ENCODE results near the gene VWA2. TPM values are rescaled to one million over a fixed set of nuclear protein-coding genes. Genes with fewer than 3 reads are reported as not detected.

The VWA2 gene
- total RNA-seq, 2 donors from 2014 or later, result not detected

DNA sequence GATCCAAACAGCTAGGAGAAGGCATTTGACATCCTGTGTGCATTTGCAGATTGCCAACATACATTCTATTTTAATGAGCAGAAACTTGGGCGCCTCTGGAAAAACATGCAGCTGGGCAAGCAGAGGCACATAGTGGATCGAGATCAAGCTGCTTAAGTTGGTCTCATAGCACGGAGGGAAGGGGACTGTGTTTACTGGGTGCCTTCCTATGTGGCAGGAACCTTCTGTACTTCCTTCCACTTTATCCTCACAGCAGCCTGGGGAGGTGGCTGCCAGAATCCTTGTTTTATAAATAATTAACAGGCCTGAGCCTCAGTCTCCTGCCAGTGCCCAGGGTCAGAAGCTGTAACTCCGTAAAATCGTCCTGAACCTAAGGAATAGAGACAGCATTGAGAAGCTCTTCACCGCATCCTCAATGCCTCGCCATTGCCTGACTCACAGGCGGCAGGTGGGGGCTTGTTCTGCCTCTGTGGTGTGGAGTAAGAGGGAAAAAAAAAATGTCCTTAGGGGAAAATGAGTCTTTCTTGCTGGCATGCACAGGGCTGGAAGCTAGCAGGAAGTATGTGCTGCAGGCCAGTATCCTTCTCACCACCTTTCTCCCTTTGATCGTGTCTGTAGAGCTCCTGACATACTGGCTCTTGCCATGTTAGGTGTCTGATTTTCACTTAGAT lies 6.2 kb downstream of the VWA2 start:
- no peak for DNase-seq (ENCODE audit: low spot score)
- intact Hi-C loops (cut with DNase I), result loop anchor here in 1 of 2 donors (2.0 kb wide), 1 partner anchor 34 kb away; no protein-coding TSS in a partner anchor

GRCh38 chr10:114246679-114247305 lies 7.7 kb downstream of the VWA2 start:
- intact Hi-C loops (cut with DNase I), result no loop called here
- no peak for DNase-seq (ENCODE audit: low spot score)

DNA sequence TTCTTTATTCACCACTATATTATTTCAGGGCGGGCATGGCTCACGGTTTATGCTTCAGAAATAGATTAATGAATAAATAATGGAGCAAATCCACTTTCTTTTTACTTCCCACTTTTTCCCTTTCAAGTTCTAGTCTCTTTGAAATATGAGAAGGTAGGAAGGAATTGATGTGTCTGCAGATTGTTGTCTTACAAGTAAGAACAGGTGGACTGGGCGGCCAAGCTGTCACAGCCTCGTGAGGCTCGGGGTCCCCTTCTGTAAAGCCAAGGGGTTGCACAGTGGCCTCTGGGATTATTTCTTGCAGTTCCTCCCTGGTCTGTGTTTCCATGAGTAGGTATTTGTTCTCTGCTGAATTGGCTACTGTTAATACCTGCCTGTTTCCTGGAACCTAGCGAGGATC lies 11.2 kb downstream of the VWA2 start:
- intact Hi-C loops (cut with DNase I), result no loop called here
- no peak for DNase-seq (ENCODE audit: low spot score)

DNA sequence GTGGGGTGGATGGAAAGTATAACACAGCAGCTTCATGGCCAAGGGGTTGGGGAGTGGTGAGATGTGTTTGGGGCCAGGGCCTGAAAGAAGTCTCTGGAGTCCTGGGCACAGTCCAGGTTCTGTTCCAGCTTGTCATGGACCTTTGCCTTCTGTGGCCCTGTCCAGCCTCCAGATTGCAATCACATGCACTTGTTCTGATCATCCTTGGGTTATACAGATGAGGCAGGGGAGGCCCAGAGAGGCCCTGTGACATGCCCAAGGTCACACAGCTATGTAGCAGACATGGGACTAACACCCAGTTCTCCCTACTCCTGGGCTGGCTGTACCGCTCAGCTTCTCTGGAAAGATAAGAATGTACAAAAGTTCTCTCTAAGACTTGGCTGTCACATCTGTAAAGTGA lies 11.7 kb downstream of the VWA2 start:
- intact Hi-C loops (cut with DNase I), result no loop called here
- DNase-seq (ENCODE audit: low spot score), result no peak

- intact Hi-C loops (cut with DNase I), result no loop called here
- no peak for DNase-seq (ENCODE audit: low spot score)
These were observed 13.0 kb downstream of the VWA2 start for GRCh38 chr10:114252092-114252491.

DNA sequence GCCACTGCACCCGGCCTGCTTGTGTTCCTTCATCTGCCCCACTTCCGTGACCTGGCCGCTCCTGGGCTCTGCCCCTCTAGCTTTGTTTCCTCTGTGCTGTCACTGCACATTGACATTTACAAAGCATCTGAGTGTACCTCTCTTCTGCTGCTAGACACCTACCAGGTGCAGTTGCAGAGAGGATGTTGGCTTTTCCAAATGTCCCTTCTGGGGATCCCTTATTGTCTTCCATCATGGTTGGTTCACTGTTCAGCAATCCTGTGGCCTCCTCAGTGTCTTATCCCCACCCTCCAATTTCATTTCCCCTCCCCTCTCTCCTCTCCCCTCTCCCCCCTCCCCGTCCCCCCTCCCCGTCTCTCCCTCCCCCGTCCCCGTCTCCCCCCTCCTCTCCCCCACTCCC lies 13.8 kb downstream of the VWA2 start:
- DNase-seq (ENCODE audit: low spot score), result no peak
- intact Hi-C loops (cut with DNase I), result no loop called here

GRCh38 chr10:114255227-114255626 lies 16.2 kb downstream of the VWA2 start:
- DNase-seq (ENCODE audit: low spot score), result no peak
- intact Hi-C loops (cut with DNase I), result no loop called here

- no peak for DNase-seq (ENCODE audit: low spot score)
- intact Hi-C loops (cut with DNase I), result no loop called here
These were observed 17.1 kb downstream of the VWA2 start for GRCh38 chr10:114256008-114256765.

- intact Hi-C loops (cut with DNase I), result no loop called here
- no peak for DNase-seq (ENCODE audit: low spot score)
These were observed 17.8 kb downstream of the VWA2 start for GRCh38 chr10:114256822-114257221.

GRCh38 chr10:114257498-114257897 lies 18.4 kb downstream of the VWA2 start:
- no peak for DNase-seq (ENCODE audit: low spot score)
- intact Hi-C loops (cut with DNase I), result no loop called here

DNA sequence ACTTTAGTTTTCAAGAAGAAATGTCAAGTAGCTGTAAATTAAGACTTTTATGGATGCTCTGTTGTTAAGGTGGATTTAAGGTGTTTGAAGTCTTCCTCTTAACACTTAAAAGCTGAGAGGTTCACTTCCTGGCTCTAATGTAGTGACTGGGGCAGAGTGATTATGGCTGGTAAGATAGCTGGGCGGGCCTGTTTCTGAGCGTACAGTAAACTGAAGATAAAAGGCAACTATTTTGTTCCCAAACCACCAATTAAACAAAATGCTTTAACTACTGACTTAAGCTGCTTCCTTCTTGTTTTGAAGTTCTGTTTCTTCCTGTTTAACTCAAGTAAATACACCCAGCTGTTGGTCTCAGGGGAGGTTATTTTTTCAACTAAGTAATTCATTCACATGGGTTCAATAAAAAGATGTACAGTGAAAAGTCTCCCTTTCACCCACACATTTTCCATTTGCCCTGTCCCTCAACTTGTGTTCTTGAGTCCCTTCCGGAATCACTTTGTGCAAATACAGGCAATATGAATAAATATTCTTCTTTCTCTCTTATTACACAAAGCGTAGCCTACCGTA lies 19.3 kb downstream of the VWA2 start:
- no peak for DNase-seq (ENCODE audit: low spot score)
- intact Hi-C loops (cut with DNase I), result no loop called here

- DNase-seq (ENCODE audit: low spot score), result peak; percentile 90
- intact Hi-C loops (cut with DNase I), result no loop called here
These were observed 20.8 kb downstream of the VWA2 start for GRCh38 chr10:114259824-114260223.

DNA sequence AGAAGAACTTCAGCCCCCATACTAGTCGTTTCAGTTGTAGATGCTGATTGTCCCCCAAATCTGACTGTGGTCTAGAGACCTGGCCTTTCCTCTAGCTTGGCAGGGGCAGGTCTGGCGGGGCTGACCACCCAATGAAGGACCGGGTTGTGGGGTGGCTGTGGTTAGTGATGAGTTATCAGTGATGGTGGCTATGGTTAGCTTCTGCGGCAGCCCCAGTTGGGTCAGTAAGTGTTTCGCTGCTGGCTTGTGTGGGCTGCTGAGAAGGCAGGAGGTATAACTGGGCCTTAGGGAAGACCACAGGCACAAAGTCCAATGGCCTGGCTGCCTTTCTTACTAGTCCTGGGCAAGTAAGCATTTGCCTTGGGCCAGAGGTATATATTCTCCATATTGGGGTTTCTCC lies 21.3 kb downstream of the VWA2 start:
- intact Hi-C loops (cut with DNase I), result no loop called here
- DNase-seq (ENCODE audit: low spot score), result no peak

- no peak for DNase-seq (ENCODE audit: low spot score)
- intact Hi-C loops (cut with DNase I), result no loop called here
These were observed 22.0 kb downstream of the VWA2 start for GRCh38 chr10:114261076-114261475.

- DNase-seq (ENCODE audit: low spot score), result peak; percentile 12
- intact Hi-C loops (cut with DNase I), result no loop called here
These were observed 23.4 kb downstream of the VWA2 start for GRCh38 chr10:114262496-114262895.

- DNase-seq (ENCODE audit: low spot score), result peak; percentile 72
- intact Hi-C loops (cut with DNase I), result no loop called here
These were observed 26.5 kb downstream of the VWA2 start for GRCh38 chr10:114265392-114266053.

DNA sequence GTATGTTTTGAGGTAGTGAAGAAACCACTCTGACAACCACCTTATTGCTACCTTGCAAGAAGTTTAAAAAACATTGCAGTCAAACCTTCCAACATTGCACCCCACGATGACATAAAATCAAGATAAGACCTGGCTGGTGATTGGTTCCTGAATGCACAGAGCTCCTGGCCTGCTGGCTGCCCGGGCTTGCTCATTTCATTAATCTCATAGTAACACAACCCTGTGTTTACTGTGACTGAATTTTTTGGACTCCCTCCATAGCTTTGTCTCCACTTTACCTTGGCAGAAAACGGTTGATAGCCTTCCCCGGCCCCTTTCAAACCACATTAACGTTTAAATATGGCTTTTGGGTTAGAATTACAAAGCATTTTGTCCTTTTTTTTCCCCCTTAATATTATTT lies 27.5 kb downstream of the VWA2 start:
- intact Hi-C loops (cut with DNase I), result no loop called here
- DNase-seq (ENCODE audit: low spot score), result peak; percentile 72

DNA sequence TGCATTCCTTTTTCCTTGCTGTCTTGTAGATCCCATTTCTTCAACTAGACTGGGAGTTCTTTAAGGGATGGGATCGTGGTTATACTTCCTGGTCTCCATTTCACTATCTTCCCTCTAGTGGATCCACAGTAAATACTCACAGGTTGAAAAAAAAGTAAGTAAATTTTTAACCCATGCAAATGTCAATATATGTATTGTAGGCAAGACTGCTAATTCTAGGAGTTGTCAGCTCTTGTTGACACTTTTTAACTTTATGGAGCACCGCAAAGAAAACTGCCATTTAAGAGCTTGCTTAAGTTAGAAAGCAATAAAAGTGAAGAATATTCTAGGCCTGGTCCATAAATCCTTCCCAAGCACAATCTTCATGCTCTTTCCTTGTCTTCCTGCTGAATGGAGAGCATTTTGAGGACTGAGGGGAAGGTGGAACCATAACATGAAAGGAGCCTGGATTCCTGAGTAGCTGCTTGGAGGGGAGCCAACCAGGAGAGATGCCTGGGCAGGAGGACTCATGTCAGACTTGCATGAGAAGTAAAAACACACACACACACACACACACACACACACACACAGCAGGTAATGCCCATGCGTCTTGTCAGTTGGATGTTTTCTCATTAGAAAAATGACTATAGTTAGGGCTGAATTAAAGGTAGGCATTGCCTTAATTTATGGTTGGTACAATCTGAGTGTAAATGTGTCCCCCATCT lies 32.2 kb downstream of the VWA2 start:
- DNase-seq (ENCODE audit: low spot score), result peak; percentile 10
- intact Hi-C loops (cut with DNase I), result no loop called here

DNA sequence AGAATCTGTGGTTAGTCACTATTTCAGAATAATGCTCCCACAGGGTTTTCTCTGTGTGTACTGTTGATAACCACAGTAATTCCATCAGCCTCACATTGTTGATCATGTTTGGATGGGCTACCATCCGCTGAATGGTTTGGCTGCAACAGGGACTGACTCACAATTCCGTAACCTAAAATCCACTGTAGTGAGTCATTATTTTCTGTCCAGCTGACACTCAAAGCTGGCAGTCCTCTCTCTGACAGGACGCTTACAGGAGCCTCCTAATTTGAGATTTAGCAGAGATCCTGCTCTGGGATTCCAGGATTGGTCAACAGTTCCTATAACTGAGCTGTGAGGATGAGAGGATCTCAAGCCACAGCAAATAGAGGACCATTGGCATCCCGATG lies 32.7 kb downstream of the VWA2 start:
- peak; percentile 73 for DNase-seq (ENCODE audit: low spot score)
- intact Hi-C loops (cut with DNase I), result no loop called here
